CD4-positive, alpha-beta T cell treated with Interleukin-17A for 1 hour (primary cell): ENCODE results near the gene CCN2.

ENCODE experiments used
- DNase-seq: peaks from one replicate; pipeline ENCODE4 v3.0.0-alpha.2; 2020

CCN2 gene

DNA sequence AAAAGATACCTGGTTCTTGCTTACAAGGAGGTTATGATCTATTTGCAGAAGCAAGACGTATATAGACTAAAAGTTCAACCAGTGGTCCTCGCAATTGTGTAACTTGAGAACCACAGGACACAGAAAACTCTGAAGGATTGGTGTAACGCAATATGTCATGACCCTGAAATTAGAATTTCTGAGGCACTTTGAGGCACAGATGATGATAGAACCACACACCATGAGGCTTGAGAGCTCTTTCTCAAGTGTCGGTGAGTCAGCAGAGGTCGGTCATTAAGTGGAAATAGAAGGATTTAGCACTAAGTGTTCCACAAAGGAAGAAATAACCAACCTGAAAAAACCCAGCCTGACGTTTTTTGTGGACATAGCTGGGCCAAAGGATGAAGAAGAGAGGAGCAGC is 15.3 kb upstream of the CCN2 start:
- no peak for DNase-seq

DNA sequence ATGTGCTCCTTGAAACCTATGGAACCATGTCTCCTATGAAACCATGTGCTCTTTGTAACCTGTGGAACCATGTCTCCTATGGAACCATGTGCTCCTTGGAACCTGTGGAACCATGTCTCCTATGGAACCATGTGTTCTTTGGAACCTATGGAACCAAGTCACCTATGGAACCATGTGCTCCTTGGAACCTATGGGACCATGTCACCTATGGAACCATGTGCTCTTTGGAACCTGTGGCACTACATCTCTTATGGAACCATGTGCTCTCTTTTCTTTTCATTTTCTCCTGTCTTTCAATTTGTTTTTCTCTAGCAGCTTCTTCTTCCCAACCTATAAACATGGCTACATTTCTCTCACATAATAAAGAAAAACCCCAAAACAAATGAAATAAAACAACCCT is 11.9 kb upstream of the CCN2 start:
- DNase-seq = no peak

GRCh38 chr6:131960371-131961133 is 9.4 kb upstream of the CCN2 start:
- DNase-seq = no peak

- no peak for DNase-seq
Measured at GRCh38 chr6:131958542-131959470, 7.6 kb upstream of the CCN2 start.

DNA sequence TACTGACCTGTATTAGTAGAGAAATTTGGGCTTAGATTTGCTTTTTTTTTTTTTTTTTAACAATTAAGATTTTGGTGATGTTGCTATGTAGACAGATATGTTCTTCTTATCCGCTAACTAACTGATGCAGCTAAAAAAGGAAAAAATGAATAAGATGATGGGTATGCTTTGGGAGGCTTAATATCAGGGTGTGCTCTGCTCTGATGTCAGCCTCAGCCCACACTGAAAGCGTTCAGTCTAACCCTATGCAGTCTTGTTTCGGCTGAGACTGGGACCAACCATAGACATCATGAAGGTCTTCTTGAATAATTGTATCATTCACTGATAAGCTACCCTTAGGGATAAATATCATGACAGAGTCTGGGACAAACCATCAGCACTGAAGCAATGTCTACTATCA is 6.9 kb upstream of the CCN2 start:
- no peak for DNase-seq

GRCh38 chr6:131955876-131956275 is 4.7 kb upstream of the CCN2 start:
- no peak for DNase-seq

- DNase-seq = no peak
Measured at GRCh38 chr6:131955192-131955591, 4.0 kb upstream of the CCN2 start.

GRCh38 chr6:131954775-131955107 is 3.6 kb upstream of the CCN2 start:
- DNase-seq = no peak

GRCh38 chr6:131954059-131954774 is 3.0 kb upstream of the CCN2 start:
- DNase-seq = no peak

- no peak for DNase-seq
Measured at GRCh38 chr6:131952886-131953509, 1.8 kb upstream of the CCN2 start.

DNA sequence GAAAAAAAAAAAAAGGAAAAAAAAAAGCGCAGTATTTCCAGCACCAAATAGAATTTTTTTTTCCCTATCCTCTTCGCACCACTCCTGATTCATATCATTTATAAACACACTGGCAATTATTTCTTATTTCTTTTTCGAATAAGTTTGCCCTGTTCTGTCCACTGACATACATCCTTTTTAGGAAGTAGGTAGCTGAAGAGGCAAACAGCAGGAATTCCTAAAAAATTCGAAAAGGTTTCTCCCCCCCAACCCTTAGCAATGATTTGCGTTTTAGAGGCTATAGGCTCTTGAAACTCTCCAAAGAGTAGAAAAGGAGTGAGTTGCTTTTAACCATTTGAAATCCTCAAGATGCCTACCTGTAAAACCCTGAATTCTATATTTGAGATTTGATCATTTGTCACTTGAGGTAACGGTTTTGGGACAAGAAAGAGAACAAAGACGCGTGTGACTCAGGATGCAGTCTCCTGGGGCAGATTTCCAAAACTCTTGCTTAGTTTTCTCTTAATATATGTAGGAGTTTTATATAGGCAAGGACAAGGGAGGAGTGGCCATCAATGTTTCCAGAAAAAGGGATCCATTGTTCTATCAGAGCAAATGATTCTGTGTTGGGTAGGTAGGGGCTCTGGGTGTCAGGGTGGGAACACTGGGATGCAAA is 531 bp upstream of the CCN2 start:
- DNase-seq = no peak

DNA sequence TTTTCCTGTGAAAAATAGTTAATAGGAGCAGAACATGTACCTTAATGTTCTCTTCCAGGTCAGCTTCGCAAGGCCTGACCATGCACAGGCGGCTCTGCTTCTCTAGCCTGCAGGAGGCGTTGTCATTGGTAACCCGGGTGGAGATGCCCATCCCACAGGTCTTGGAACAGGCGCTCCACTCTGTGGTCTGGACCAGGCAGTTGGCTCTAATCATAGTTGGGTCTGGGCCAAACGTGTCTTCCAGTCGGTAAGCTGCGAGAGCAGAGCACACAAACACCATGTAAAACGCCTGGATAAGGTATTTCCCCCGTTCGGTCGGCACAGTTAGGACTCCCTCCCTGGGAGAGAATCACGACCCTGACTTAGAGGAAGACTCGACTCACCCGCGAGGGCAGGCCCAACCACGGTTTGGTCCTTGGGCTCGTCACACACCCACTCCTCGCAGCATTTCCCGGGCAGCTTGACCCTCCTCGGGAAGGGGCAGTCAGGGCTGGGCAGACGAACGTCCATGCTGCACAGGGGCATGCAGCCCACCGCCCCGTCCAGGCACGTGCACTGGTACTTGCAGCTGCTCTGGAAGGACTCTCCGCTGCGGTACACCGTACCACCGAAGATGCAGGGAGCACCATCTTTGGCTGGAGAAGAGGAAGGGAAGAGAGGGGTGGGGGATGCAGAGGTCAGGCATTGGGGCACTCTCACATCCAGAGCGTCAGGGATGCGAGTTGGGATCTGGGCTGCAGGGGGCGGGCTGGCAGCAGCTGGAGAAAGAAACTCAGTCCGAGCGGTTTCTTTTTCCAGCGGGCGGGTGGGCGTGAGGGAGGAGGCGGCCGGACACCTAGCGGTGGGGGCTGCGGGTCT is 1.0 kb downstream of the CCN2 start:
- DNase-seq = no peak

GRCh38 chr6:131949620-131949908 is 1.6 kb downstream of the CCN2 start:
- no peak for DNase-seq

DNA sequence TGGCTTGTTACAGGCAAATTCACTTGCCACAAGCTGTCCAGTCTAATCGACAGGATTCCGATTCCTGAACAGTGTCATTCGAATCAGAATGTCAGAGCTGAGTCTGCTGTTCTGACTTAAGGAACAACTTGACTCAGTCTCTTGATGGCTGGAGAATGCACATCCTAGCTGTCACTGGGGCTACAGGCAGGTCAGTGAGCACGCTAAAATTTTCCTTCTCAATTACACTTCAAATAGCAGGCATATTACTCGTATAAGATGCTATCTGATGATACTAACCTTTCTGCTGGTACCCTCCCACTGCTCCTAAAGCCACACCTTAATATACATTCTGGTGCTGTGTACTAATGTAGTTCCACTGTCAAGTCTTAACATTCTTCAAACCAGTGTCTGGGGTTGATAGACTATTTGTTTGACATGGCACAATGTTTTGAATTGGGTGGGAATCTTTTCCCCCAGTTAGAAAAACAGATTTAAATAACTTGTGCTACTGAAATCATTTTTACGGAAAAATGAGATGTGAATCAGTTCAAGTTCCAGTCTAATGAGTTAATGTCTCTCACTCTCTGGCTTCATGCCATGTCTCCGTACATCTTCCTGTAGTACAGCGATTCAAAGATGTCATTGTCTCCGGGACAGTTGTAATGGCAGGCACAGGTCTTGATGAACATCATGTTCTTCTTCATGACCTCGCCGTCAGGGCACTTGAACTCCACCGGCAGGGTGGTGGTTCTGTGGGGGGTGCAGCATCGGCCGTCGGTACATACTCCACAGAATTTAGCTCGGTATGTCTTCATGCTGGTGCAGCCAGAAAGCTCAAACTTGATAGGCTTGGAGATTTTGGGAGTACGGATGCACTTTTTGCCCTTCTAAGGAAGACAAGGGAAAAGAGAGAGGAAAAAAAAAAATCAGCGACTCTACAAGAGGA is 2.2 kb downstream of the CCN2 start:
- DNase-seq = no peak

DNA sequence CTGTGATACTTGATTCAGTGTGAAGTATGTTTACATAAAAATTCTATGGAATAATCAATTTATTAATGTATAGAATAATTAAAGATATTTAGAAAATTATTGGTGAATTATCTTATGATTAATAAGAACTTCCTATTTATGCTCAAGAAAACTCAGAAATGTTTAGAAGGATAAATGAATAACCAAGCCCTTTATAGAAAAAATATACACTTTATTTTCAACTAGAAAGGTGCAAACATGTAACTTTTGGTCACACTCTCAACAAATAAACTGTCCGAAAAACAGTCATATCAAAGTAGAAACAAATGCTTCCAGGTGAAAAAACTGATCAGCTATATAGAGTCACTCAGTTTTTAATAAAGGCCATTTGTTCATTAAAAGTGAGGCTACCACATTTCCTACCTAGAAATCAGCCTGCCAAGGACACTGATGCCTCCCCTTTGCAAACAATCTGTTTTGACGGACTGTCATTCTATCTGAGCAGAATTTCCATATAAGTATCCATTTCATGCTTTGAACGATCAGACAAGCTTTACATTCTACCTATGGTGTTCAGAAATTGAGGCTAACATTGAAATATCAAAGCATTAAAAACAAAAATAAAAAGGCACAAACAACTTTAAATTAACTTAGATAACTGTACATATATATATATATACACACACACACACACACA is 3.0 kb downstream of the CCN2 start:
- no peak for DNase-seq

- no peak for DNase-seq
Measured at GRCh38 chr6:131946992-131947955, 3.9 kb downstream of the CCN2 start.

- DNase-seq = no peak
Measured at GRCh38 chr6:131946404-131946991, 4.7 kb downstream of the CCN2 start.

- DNase-seq = no peak
Measured at GRCh38 chr6:131945971-131946370, 5.2 kb downstream of the CCN2 start.
